ENCODE data around the gene MRPL46.

- TF ChIP-seq SP1 (IDR thresholded peaks at IDR 0.05) (no peak), BHLHE40 (IDR thresholded peaks at IDR 0.05; ENCODE audit: borderline replicate concordance) (no peak), PKNOX1 (IDR thresholded peaks at IDR 0.05) (no peak), FOXM1 (IDR thresholded peaks at IDR 0.05; ENCODE audit: borderline replicate concordance) (no peak), ELF4 (IDR thresholded peaks at IDR 0.05) (no peak)
These were observed 26.0 kb downstream of the MRPL46 start for GRCh38 chr15:88441076-88441730.
